IPS-NIHi7 (cell line): Measurements from ENCODE around the gene NAV2.

ENCODE experiments used
- DNase-seq: peaks from one replicate; pipeline ENCODE4 v3.0.0; 2012; ENCODE audit warnings: mixed read lengths; ENCODE audit errors: extremely low spot score

NAV2 gene

GRCh38 chr11:19687392-19687791, 25.2 kb upstream of the NAV2 start:
- no peak for DNase-seq

DNA sequence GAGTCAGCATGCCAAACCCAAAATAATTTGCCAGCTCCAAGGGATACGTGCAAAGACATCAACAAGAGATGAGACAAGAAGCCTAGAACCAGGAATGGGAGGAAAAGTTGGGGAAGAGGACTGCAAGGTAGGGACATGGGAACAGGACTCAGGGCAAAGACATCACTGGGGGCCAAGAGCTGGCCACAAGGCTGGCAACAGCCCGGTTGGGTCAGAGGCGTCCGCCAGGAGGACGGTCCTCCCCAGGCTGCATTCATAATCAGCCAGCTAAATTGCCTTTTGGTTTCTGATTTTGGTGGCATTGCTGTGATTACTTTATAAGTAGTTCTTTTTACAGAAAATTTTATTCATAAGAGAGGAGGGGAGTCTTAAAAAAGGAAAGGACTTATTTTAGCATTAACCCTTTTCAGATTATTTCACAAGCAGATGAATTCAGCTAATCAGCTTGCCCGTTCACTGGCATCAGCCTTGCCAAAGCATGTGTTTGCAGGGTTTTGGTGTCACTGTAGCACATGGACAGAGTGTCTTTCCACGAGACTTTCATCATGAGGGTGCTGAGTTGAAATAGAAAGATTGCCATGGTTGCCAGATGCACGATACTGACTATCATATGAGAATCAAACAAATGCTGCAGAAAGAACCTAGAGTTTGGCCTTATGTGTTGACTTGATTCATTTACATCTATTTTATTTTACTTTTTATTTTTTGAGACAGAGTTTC, 23.2 kb upstream of the NAV2 start:
- DNase-seq, result no peak

- DNase-seq, result no peak
Measured at GRCh38 chr11:19690885-19691284, 21.8 kb upstream of the NAV2 start.

DNA sequence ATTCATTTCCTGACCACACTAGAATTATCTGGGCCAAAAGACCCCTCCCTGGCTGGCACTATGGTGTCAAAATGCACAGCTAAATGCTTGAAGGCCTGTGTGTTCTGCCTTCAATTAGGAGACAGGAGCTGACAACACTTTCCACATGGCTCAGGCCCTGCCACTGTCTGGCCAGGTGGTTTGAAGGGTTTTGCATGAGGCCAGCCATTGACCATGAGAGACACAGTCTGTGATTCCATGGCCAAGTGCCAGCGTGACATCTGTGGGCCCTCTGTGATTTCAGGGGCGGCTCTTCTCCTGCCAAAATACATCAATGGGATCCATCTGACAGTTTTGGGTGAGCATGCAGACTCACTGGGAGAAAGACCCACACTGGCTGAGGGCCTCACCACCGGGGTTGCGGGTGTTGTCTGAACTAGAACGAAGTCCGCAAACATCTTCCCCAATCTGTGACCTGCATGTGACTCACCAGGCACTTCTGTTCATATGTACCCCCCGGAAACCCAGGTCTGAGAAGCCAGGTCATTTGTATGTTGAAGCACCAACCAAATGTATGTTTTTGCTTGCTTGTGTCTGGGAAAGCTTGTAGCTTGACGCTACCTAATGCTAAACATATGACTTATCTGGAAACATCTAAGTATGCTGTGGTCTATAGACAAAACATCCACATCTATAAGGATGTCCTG, 20.7 kb upstream of the NAV2 start:
- DNase-seq, result no peak

- no peak for DNase-seq
Measured at GRCh38 chr11:19693146-19693545, 19.5 kb upstream of the NAV2 start.

DNA sequence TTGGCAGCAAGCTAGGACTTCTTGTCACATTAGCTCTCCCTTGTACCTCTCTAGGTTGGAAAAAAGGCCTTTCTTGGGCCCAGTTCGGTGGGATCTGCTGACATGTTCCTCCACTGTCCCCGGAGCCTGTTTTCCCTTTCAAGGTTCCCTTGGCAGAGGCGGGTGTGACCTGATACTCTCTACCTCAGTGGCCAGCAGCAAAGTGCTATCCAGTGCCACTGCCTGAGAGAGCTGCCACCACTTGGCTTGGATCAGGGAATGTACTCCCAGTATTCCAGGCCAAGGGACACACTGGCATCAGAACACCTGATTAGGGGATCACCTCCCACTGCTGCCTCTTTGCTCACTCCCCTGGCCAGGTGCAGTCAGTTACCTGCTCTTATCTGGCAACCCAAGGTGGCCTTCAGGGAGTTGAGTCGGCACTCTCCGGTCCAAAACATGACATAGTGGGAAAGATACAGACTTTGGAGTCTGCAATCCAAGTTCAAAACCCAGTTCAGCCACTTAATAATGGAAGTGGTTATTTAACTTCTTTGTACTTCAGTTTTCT, 17.8 kb upstream of the NAV2 start:
- no peak for DNase-seq

- no peak for DNase-seq
Measured at GRCh38 chr11:19696073-19696472, 16.6 kb upstream of the NAV2 start.

- DNase-seq, result no peak
Measured at GRCh38 chr11:19696904-19697303, 15.7 kb upstream of the NAV2 start.

GRCh38 chr11:19697721-19698121, 14.9 kb upstream of the NAV2 start:
- DNase-seq, result no peak

DNA sequence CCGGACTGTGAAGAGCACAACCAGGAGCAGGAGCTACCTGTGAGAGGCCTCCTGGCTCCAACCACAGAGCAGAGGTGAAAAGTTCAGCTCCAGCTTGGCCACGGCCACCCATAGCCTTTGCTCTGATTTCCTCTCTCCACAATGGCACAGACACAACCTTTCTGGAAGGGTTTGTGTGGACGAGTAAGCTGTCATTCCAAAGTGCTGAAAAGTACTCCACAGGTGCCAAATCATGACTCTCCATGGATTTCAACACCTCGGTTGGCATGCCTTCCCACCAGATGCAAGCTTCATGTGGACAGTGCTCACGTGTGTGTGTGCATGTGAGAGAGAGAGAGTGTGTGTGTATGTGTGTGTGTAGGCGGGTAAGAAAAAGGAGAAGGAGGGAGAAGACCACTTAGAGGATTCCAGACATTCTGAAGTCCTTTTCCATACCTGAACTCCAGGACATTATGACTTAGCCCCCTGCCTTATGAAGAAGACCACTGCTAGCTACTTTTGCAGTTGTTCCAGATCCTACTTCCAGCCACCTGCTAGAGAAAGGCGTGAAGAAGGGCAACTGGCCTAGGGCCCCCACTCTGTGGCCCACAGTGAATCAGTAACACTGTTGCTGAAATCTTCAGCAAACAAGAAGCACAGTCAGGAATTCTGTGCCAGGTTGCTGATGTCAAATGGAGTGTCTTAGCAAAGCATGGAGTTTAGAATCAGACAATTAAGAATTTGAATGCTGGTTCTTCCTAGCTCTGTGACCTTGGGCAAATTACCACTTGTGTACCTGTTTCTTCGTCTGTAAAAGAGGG, 13.9 kb upstream of the NAV2 start:
- DNase-seq, result no peak

GRCh38 chr11:19701421-19701820, 11.2 kb upstream of the NAV2 start:
- DNase-seq, result no peak

DNA sequence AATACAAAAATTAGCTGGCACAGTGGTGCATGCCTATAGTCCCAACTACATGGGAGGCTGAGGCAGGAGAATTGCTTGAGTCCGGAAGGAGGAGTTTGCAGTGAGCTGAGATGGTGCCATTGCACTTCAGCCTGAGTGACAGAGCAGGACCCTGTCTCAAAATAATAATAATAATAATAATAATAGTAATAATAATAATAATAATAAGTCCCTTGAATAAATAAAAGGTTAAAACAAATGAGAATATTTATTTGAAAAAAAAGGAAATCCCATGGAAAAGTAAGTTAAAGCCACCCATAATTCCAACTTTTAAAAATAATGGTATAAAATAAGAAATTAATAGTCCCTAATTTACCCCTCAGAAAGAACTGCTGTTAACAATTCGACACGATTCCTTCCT, 10.0 kb upstream of the NAV2 start:
- DNase-seq, result no peak

DNA sequence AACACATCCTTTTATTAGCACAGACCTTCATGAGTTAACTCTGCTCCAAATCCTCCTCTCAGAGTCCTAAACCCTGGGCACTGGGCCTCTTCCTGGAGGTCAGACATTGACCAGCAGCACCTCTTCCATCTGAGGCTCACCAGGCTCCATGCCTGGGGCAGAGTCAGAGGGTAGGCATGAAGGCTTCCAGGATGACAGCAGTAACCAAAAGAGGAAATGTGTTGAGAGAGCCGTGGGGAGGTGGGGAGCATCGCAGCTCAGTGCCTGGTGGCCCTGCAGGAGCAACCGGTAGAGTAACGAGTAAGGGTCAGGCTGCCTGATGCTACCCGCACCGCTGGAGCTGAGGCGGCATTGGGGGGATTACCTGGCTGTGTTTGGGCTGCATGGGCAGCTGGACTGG, 9.4 kb upstream of the NAV2 start:
- no peak for DNase-seq

DNA sequence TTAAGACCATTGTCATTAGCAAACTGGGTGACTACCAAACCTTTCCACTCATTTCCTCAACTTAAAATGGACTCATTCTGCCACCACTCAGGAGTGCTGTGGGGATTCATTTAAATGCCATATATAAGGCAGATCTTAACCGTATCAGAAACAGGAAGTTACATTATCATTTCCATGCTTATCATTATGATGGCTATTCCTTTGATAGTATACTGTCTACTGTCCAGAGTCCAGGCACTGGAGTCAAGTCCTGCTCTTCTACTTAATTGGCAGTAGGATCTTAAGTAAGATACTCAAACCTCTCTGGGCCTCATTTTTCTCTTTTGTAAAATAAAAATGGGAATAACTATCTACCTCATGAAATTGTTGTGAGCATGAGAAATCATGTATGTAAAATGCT, 8.4 kb upstream of the NAV2 start:
- DNase-seq, result no peak

GRCh38 chr11:19705936-19706335, 6.7 kb upstream of the NAV2 start:
- DNase-seq, result no peak

GRCh38 chr11:19711911-19712280, 741 bp upstream of the NAV2 start:
- DNase-seq, result peak; percentile 48

GRCh38 chr11:19713196-19714021, 772 bp downstream of the NAV2 start:
- no peak for DNase-seq

- no peak for DNase-seq
Measured at GRCh38 chr11:19714022-19714386, 1.4 kb downstream of the NAV2 start.

- peak; percentile 31 for DNase-seq
Measured at GRCh38 chr11:19714387-19715363, 2.0 kb downstream of the NAV2 start.

- DNase-seq, result no peak
Measured at GRCh38 chr11:19715373-19715772, 2.7 kb downstream of the NAV2 start.

GRCh38 chr11:19718051-19718450, 5.4 kb downstream of the NAV2 start:
- DNase-seq, result no peak
